IMR-90 (cell line): ENCODE results near the gene TMEM63A. TPM values are rescaled to one million over a fixed set of nuclear protein-coding genes. Genes with fewer than 3 reads are reported as not detected.
"Not testable (repeated sequence)": the region's sequence is repeated elsewhere in the genome, so short reads cannot be mapped to it uniquely, and the experiment has no call there.

Experiments used
- ATAC-seq: fragments of 200-7000 bp; cut with Tn5 transposase; 2 replicates; pipeline ENCODE4 v1.9.1; 2020; ENCODE audit warnings: low read depth, mild to moderate bottlenecking, moderate library complexity
- BruUV-seq: library from RNA; stranded (reverse); fragments of 400-500 nt; replicated peaks from 2 replicates; lab custom pipeline; 2021; lab: Mats Ljungman, UMichigan
- CTCF ChIA-PET: fragments of 300-600 bp; formaldehyde crosslinking; extraction: SDS; loops from one replicate; lab custom pipeline; 2021; ENCODE audit warnings: antibody characterized with exemption; lab: Yijun Ruan, JAX
- POLR2A ChIA-PET: fragments of 300-600 bp; sonication (Branson Sonifier 250); formaldehyde crosslinking; loops from one replicate; lab custom pipeline; 2022; ENCODE audit warnings: antibody characterized with exemption; ENCODE audit not compliant: unreplicated experiment; lab: Charles Lee
- DNase-seq: peaks from one replicate; pipeline ENCODE4 v3.0.0; 2013
- H2AFZ ChIP-seq: replicated peaks from 2 replicates; pipeline ENCODE3; 2013; ENCODE audit warnings: low read length, mild to moderate bottlenecking; ENCODE audit not compliant: poor library complexity
- H2AK5ac ChIP-seq: 2 replicates; pipeline ENCODE4 v1.6.1; 2013; ENCODE audit warnings: low read depth, low read length, inconsistent platforms
- H2AK9ac ChIP-seq: replicated peaks from 2 replicates; pipeline ENCODE3; 2013; ENCODE audit warnings: mild to moderate bottlenecking, low read depth, low read length, moderate library complexity; ENCODE audit not compliant: poor library complexity
- H2BK120ac ChIP-seq: 2 replicates; pipeline ENCODE4 v1.6.1; 2013; ENCODE audit warnings: low read depth, low read length, inconsistent platforms
- H2BK15ac ChIP-seq: 3 replicates; pipeline ENCODE4 v1.6.1; 2013; ENCODE audit warnings: low read depth, low read length, inconsistent platforms
- H2BK20ac ChIP-seq: 2 replicates; pipeline ENCODE4 v1.6.1; 2013; ENCODE audit warnings: low read depth, mild to moderate bottlenecking, inconsistent platforms, low read length, moderate library complexity
- H2BK5ac ChIP-seq: 2 replicates; pipeline ENCODE4 v1.6.1; 2013; ENCODE audit warnings: mild to moderate bottlenecking, low read depth, low read length, inconsistent platforms; ENCODE audit not compliant: poor library complexity, severe bottlenecking
- H3K14ac ChIP-seq: replicated peaks from 2 replicates; pipeline ENCODE4 v1.6.1; 2013; ENCODE audit warnings: low read depth, low read length, inconsistent platforms
- H3K18ac ChIP-seq: 2 replicates; pipeline ENCODE4 v1.6.1; 2013; ENCODE audit warnings: low read depth, low read length, control low read depth
- H3K23ac ChIP-seq: 2 replicates; pipeline ENCODE4 v1.6.1; 2013; ENCODE audit warnings: low read depth, low read length, inconsistent platforms
- H3K27ac ChIP-seq: 2 replicates; pipeline ENCODE4 v1.5.1; 2013; ENCODE audit warnings: mild to moderate bottlenecking, control low read depth, low read length; ENCODE audit not compliant: insufficient read depth
- H3K27me3 ChIP-seq: 2 replicates; pipeline ENCODE4 v1.6.1; 2013; ENCODE audit warnings: low read length; ENCODE audit not compliant: control insufficient read depth, insufficient read depth
- H3K36me3 ChIP-seq: 2 replicates; pipeline ENCODE4 v1.6.1; 2013; ENCODE audit warnings: low read length, mixed read lengths; ENCODE audit not compliant: control insufficient read depth, insufficient read depth
- H3K4ac ChIP-seq: 2 replicates; pipeline ENCODE4 v1.6.1; 2013; ENCODE audit warnings: low read depth, low read length, inconsistent platforms
- H3K4me1 ChIP-seq: 2 replicates; pipeline ENCODE4 v1.6.1; 2013; ENCODE audit warnings: low read length, mixed read lengths; ENCODE audit not compliant: control insufficient read depth, insufficient read depth
- H3K4me2 ChIP-seq: 2 replicates; pipeline ENCODE4 v1.6.1; 2013; ENCODE audit warnings: low read depth, mild to moderate bottlenecking, control low read depth, low read length, moderate library complexity
- H3K4me3 ChIP-seq: 2 replicates; pipeline ENCODE4 v1.5.1; 2013; ENCODE audit warnings: low read depth, mild to moderate bottlenecking, control low read depth, low read length, moderate library complexity; ENCODE audit not compliant: insufficient read depth
- H3K56ac ChIP-seq: 2 replicates; pipeline ENCODE4 v1.6.1; 2013; ENCODE audit warnings: low read length, inconsistent platforms; ENCODE audit not compliant: insufficient read depth; ENCODE audit errors: extremely low read depth
- H3K79me1 ChIP-seq, 2 experiments: 2 replicates each; pipeline ENCODE4 v1.6.1; 2013; ENCODE audit warnings: low read length in 2 of 2, inconsistent platforms in 1 of 2, low read depth in 1 of 2
- H3K9ac ChIP-seq: 2 replicates; pipeline ENCODE4 v1.6.1; 2013; ENCODE audit warnings: low read depth, low read length, control low read depth
- H3K9me1 ChIP-seq: 2 replicates; pipeline ENCODE4 v1.6.1; 2013; ENCODE audit warnings: low read length, inconsistent platforms; ENCODE audit not compliant: insufficient read depth
- H3K9me3 ChIP-seq: 2 replicates; pipeline ENCODE4 v1.6.1; 2013; ENCODE audit warnings: low read length; ENCODE audit not compliant: control insufficient read depth, insufficient read depth
- H4K20me1 ChIP-seq: 2 replicates; pipeline ENCODE4 v1.6.1; 2013; ENCODE audit warnings: low read length, inconsistent platforms; ENCODE audit not compliant: insufficient read depth
- H4K5ac ChIP-seq: 2 replicates; pipeline ENCODE4 v1.6.1; 2013; ENCODE audit warnings: mild to moderate bottlenecking, low read depth, low read length, control low read depth
- H4K8ac ChIP-seq, 2 experiments: 2 replicates each; pipeline ENCODE4 v1.6.1; 2013; ENCODE audit warnings: low read depth in 2 of 2, low read length in 2 of 2, control low read depth in 1 of 2, inconsistent platforms in 1 of 2
- H4K91ac ChIP-seq: 2 replicates; pipeline ENCODE4 v1.6.1; 2013; ENCODE audit warnings: low read depth, low read length, inconsistent platforms; ENCODE audit not compliant: insufficient read depth
- WGBS, 2 experiments: methylation state at CpG; one replicate each; pipeline versions ENCODE4 v1.1.5 to v1.1.7; 2013; ENCODE audit warnings: missing lambda C conversion rate in 2 of 2; ENCODE audit not compliant: insufficient read length in 1 of 2; ENCODE audit errors: extremely low coverage in 2 of 2; 5-methylcytosine and 5-hydroxymethylcytosine counted together
- dilution Hi-C: fragments of 300-500 bp; cut with HindIII; formaldehyde crosslinking; loops from one replicate; pipeline ENCODE4 v1.14.3; 2018; ENCODE audit warnings: low sequenced_read_pairs; ENCODE audit not compliant: unreplicated experiment
- in situ Hi-C: fragments of 300-500 bp; cut with MboI; formaldehyde crosslinking; loops from 3 replicates; pipeline ENCODE4 v1.14.3; 2019; ENCODE audit warnings: low sequenced_read_pairs, inconsistent platforms, mixed read lengths
- intact Hi-C: fragments of 100-400 bp; cut with micrococcal nuclease; formaldehyde crosslinking; loops from 2 replicates; pipeline ENCODE4 v1.10.0; 2022
- polyA plus RNA-seq, 3 experiments: library from polyadenylated mRNA; depleted of rRNA; stranded (reverse); fragments of >200 nt; gene quantifications; 2 replicates each; pipeline ENCODE4 v1.2.3, GENCODE V29; 2012; ENCODE audit warnings: low replicate concordance in 1 of 3
- total RNA-seq: library from RNA; depleted of rRNA; stranded (reverse); fragments of >200 nt; gene quantifications from 2 replicates; pipeline ENCODE4 v1.2.3, GENCODE V29; 2012

Gene TMEM63A
- total and polyA plus RNA-seq, 2 of the 4 experiments (the other 2 are of a cell fraction), result 4.7 to 23.3 TPM

GRCh38 chr1:225887554-225888288 is 5.5 kb upstream of the TMEM63A start:
- H3K4me3 ChIP-seq, H4K5ac ChIP-seq, dilution Hi-C loops, H4K8ac ChIP-seq, DNase-seq, CTCF ChIA-PET, H3K27me3 ChIP-seq, H3K4me1 ChIP-seq, H2AFZ ChIP-seq, H3K14ac ChIP-seq, H2BK120ac ChIP-seq, H3K56ac ChIP-seq, H2BK5ac ChIP-seq, H3K4me2 ChIP-seq, intact Hi-C loops, H2BK15ac ChIP-seq, H3K9ac ChIP-seq, H3K9me1 ChIP-seq, H3K9me3 ChIP-seq, BruUV-seq, H3K18ac ChIP-seq, H3K36me3 ChIP-seq, H4K91ac ChIP-seq, H3K4ac ChIP-seq, H4K20me1 ChIP-seq, H3K23ac ChIP-seq, H2BK20ac ChIP-seq, H3K79me1 ChIP-seq, H2AK9ac ChIP-seq, H2AK5ac ChIP-seq, in situ Hi-C loops, ATAC-seq, H3K27ac ChIP-seq, POLR2A ChIA-PET: not testable (repeated sequence)
- WGBS, 2 experiments, result 73% methylated on average over 3 of the region's 56 CpGs; no CpG with 5 or more reads in 1 of the 2 experiments
